ENCODE measurements around the gene CEMIP. TPM values are rescaled to one million over a fixed set of nuclear protein-coding genes. Genes with fewer than 3 reads are reported as not detected.

The CEMIP gene
- total and polyA plus RNA-seq, 2 of the 8 experiments (the other 6 are each of a cell fraction or from before 2014, with no cell fraction given): 0.11 to 0.60 TPM

GRCh38 chr15:80849308-80849707 lies 70.1 kb downstream of the CEMIP start:
- Histone ChIP-seq H2BK12ac (ENCODE audit: low read depth, low read length) (no peak overlapping the region), H3K4me2 (ENCODE audit: insufficient read depth in 1 of 2, low read depth in 2 of 2, low read length in 2 of 2) (no peak overlapping the region), H3K14ac (ENCODE audit: insufficient read length) (no peak overlapping the region), H3K4me1 (replicated peaks in 1 of 4; ENCODE audit: control insufficient read depth in 3 of 4, insufficient read depth in 4 of 4, low read length in 3 of 4) (no peaks in the 10 kb centered on the region; a peak in 1 of 7 replicates), H3K23me2 (ENCODE audit: low read depth, low read length) (no peaks in the 10 kb centered on the region), H2AK5ac (ENCODE audit: low read depth, low read length) (no peak overlapping the region), H3K79me2 (ENCODE audit: control insufficient read depth in 1 of 2, insufficient read depth in 2 of 2, low read length in 2 of 2) (no peaks in the 10 kb centered on the region), H2BK20ac (ENCODE audit: low read length) (no peak overlapping the region), H3K23ac (ENCODE audit: insufficient read length) (no peak overlapping the region), H4K91ac (replicated peaks; ENCODE audit: insufficient read length, low read length) (no peak overlapping the region), H3K9ac (replicated peaks in 1 of 4; ENCODE audit: extremely low read depth in 1 of 4, low read depth in 3 of 4, low read length in 3 of 4) (no peak overlapping the region), H4K5ac (ENCODE audit: insufficient read length, low read depth, low read length) (no peak overlapping the region), H3K4me3 (ENCODE audit: extremely low read depth in 1 of 4, insufficient read depth in 2 of 4, low read depth in 3 of 4, low read length in 4 of 4) (no peak overlapping the region), H3K18ac (ENCODE audit: extremely low read depth, low read length) (no peak overlapping the region), H3K79me1 (ENCODE audit: low read depth, low read length) (no peaks in the 10 kb centered on the region), H4K20me1 (replicated peaks in 1 of 2; ENCODE audit: control insufficient read depth in 1 of 2, insufficient read depth in 2 of 2, low read length in 2 of 2) (no peaks in the 10 kb centered on the region), H3K36me3 (ENCODE audit: control insufficient read depth in 2 of 4, insufficient read depth in 4 of 4, low read length in 3 of 4) (no peaks in the 10 kb centered on the region), H2BK15ac (ENCODE audit: low read length) (no peak overlapping the region), H3K9me3 (ENCODE audit: insufficient read depth in 2 of 2, low read depth in 1 of 2, low read length in 1 of 2) (no peaks in the 10 kb centered on the region), H2BK5ac (ENCODE audit: low read depth, low read length) (no peak overlapping the region), H3K56ac (replicated peaks; ENCODE audit: insufficient read length, low read depth, low read length) (no peak overlapping the region), H2BK120ac (replicated peaks; ENCODE audit: low read depth, low read length) (no peak overlapping the region), H4K8ac (ENCODE audit: extremely low read depth, insufficient read depth, low read length) (no peak overlapping the region), H2AFZ (ENCODE audit: low read length) (no peak overlapping the region), H3K4ac (replicated peaks; ENCODE audit: insufficient read length, low read depth, low read length) (no peak overlapping the region), H3K27ac (ENCODE audit: low read depth, low read length) (no peak overlapping the region), H3K27me3 (replicated peaks in 1 of 4; ENCODE audit: control insufficient read depth in 3 of 4, extremely low read depth in 1 of 4, insufficient read depth in 3 of 4, low read length in 3 of 4) (peaks cover 0 to 2% (median 0%) of the 10 kb centered on the region in 4 experiments; a peak in 1 of 7 replicates)
- FAIRE-seq: no peak
- POLR2A ChIA-PET (ENCODE audit: partially characterized antibody): no interaction called here
- DNase-seq (ENCODE audit: low read depth in 1 of 2, low spot score in 2 of 2): no peak
- CTCF ChIA-PET (ENCODE audit: partially characterized antibody): interaction anchor here (0.7 to 2.0 kb wide), 5 partner anchors 10 to 481 kb away, joined by 3 to 5 read pairs (median 3); partner anchors contain the start of gene CEMIP
- WGBS, 2 experiments (ENCODE audit: extremely low coverage in 1 of 2, insufficient coverage in 1 of 2, insufficient read length in 1 of 2, insufficient replicate concordance in 2 of 2, low coverage in 1 of 2, low lambda C conversion rate in 2 of 2, missing lambda C conversion rate in 1 of 2): 85% methylated on average over 8 of the region's 8 CpGs; no CpG with 5 or more reads in 1 of the 2 experiments
- TF ChIP-seq POU5F1 (IDR thresholded peaks at IDR 0.05; ENCODE audit: low read depth, low read length): no peak
- TF ChIP-seq JUND (IDR thresholded peaks at IDR 0.05; ENCODE audit: low read length): no peak
- no peak for TF ChIP-seq TCF12 (IDR thresholded peaks at IDR 0.05; ENCODE audit: low read depth, low read length)
- no peak for TF ChIP-seq ASH2L (IDR thresholded peaks at IDR 0.05; ENCODE audit: low read length)
- TF ChIP-seq KDM5A (IDR thresholded peaks at IDR 0.05; ENCODE audit: low read length): no peak
- no peak for TF ChIP-seq FOSL1 (IDR thresholded peaks at IDR 0.05; ENCODE audit: insufficient read depth, low read depth, low read length)
- TF ChIP-seq SRF (IDR thresholded peaks at IDR 0.05; ENCODE audit: low read depth, low read length): no peak
- TF ChIP-seq EZH2 (IDR thresholded peaks at IDR 0.05; ENCODE audit: low read depth, low read length, severe bottlenecking): no peak
